Body of pancreas (tissue), 4 donors: ENCODE measurements around the gene BMAL1.

ENCODE experiments used
- CTCF ChIP-seq, 7 experiments: fragments of 450-650 bp in 4 of 7; fragments of 200-600 bp in 3 of 7; sonication (generic) in 3 of 7; IDR thresholded peaks; one replicate each; pipeline ENCODE4 v1.5.1; 2016 to 2019; ENCODE audit warnings: antibody characterized with exemption in 7 of 7
- POLR2A ChIP-seq, 3 donors: fragments of 450-650 bp; IDR thresholded peaks; one replicate each; pipeline ENCODE4 v1.6.1; 2016; ENCODE audit warnings: antibody characterized with exemption in 3 of 3, mild to moderate bottlenecking in 2 of 3

- TF ChIP-seq POLR2A (IDR thresholded peaks at IDR 0.05) (no peak), CTCF (IDR thresholded peaks at IDR 0.05) (no peak)
Measured at GRCh38 chr11:13378316-13378715, 100.7 kb downstream of the BMAL1 start.
